Pancreas (tissue), 10 donors: ENCODE measurements around the gene TET2. TPM values are rescaled to one million over a fixed set of nuclear protein-coding genes. Genes with fewer than 3 reads are reported as not detected.

ENCODE experiments used
- ATAC-seq, 4 donors: fragments of 200-7000 bp; cut with Tn5 transposase; one replicate each; pipeline versions ENCODE4 v1.8.0 to v1.9.1; 2020; ENCODE audit warnings: mild to moderate bottlenecking in 4 of 4, moderate library complexity in 4 of 4
- DNase-seq, 6 donors: peaks; one replicate each; pipeline ENCODE4 v3.0.0-alpha.2; 2020
- FAIRE-seq: peaks from 2 replicates; lab custom pipeline; 2012; peaks lifted over from hg19 to GRCh38; lab: Jason Lieb, UNC
- H3K27ac ChIP-seq, 4 donors: fragments of 200-600 bp; sonication (generic); 1 replicate in 3 of 4; 2 replicates in 1 of 4; pipeline versions ENCODE4 v1.5.0 to v1.8.0; 2020
- H3K27me3 ChIP-seq, 4 donors: fragments of 200-600 bp; one replicate each; pipeline ENCODE4 v1.8.0; 2021
- H3K36me3 ChIP-seq, 3 donors: fragments of 200-600 bp; sonication (generic) in 1 of 3; one replicate each; pipeline versions ENCODE4 v1.5.0 to v1.8.0; 2020 to 2021
- H3K4me1 ChIP-seq, 3 donors: fragments of 200-600 bp; one replicate each; pipeline ENCODE4 v1.8.0; 2021
- H3K4me3 ChIP-seq, 4 donors: fragments of 200-600 bp; sonication (generic) in 2 of 4; one replicate each; pipeline versions ENCODE4 v1.5.0 to v1.8.0; 2020 to 2021
- H3K9me3 ChIP-seq, 4 donors: fragments of 200-600 bp; one replicate each; pipeline ENCODE4 v1.8.0; 2021
- WGBS, 2 donors: extraction: QIAGEN DNeasy Blood & Tissue Kit; methylation state at CpG; one replicate each; pipeline ENCODE4 v1.1.7; 2013; 5-methylcytosine and 5-hydroxymethylcytosine counted together
- intact Hi-C, 3 donors: fragments of 100-400 bp; cut with DNase I; formaldehyde crosslinking; loops; one replicate each; pipeline versions ENCODE4 v1.11.1 to v1.14.2; 2022
- polyA plus RNA-seq, 2 donors: library from polyadenylated mRNA; stranded (reverse); fragments of 200-250 nt; gene quantifications; one replicate each; pipeline ENCODE4 v1.2.3, GENCODE V29; 2013
- total RNA-seq, 6 donors: library from RNA; stranded (reverse); fragmentation: NEBNext Ultra II Directional in 4 of 6; extraction: Animal tissue kit (Norgen Biotek cat#: 25700) in 4 of 6; gene quantifications; one replicate each; pipeline versions ENCODE4 v1.2.1 to v1.2.4, GENCODE V29; 2021 to 2023
- TF ChIP-seq, protein P1 (sequence below), 4 donors: fragments of 200-600 bp; sonication (generic) in 3 of 4; IDR thresholded peaks; one replicate each; pipeline versions ENCODE4 v1.5.0 to v1.8.0; 2021; ENCODE audit warnings: antibody characterized with exemption in 4 of 4
- donor health status: healthy with polysubstance abuse.
- donor health status: DM: no; HTN: no; CAD: no; lungs with moderate emphysema.
- donor health status: DM: no; HTN: no; CAD: no.
- donor health status: control.
- donor health status: control.
- donor health status: Bipolar disorder and iron deficiency.
- donor health status: DM: yes; HTN: yes; CAD: no.
- donor health status: DM: no; HTN: no; CAD: no.
- donor health status: DM: no; HTN: no; CAD: no.
- donor health status: DM: yes; HTN: yes; CAD: no.

Gene TET2
- total RNA-seq, result 10 to 100 TPM in 2 of 6 donors, 1 to 10 TPM in 4; 6.6 to 16.5 (median 8.6) TPM
- 1 to 10 TPM; 2.5 to 3.3 TPM for polyA plus RNA-seq

GRCh38 chr4:105146276-105147015, at the start of gene TET2:
TET2 (plus strand) TSS chr4:105146876; CDS start chr4:105233943, 87,067 bp downstream.
- H3K4me3 ChIP-seq, result peak within 1 kb of the TSS; percentile 58 to 74 (median 70)
- intact Hi-C loops, result loop anchor here in 1 of 3 donors (10.0 kb wide), 1 partner anchor 318 kb away; no protein-coding TSS in a partner anchor

GRCh38 chr4:105102016-105102415, 44.7 kb upstream of the TET2 start:
- H3K27me3 ChIP-seq, result no peaks in the 10 kb centered on the region
- DNase-seq, result no peak
- no peak overlapping the region for H3K4me3 ChIP-seq
- H3K27ac ChIP-seq, result no peak overlapping the region
- no peak for ATAC-seq
- no peaks in the 10 kb centered on the region for H3K4me1 ChIP-seq
- intact Hi-C loops, result no loop called here
- no peaks in the 10 kb centered on the region for H3K9me3 ChIP-seq
- FAIRE-seq, result peak; percentile 59
- no peaks in the 10 kb centered on the region for H3K36me3 ChIP-seq
- TF ChIP-seq, protein P1, sequence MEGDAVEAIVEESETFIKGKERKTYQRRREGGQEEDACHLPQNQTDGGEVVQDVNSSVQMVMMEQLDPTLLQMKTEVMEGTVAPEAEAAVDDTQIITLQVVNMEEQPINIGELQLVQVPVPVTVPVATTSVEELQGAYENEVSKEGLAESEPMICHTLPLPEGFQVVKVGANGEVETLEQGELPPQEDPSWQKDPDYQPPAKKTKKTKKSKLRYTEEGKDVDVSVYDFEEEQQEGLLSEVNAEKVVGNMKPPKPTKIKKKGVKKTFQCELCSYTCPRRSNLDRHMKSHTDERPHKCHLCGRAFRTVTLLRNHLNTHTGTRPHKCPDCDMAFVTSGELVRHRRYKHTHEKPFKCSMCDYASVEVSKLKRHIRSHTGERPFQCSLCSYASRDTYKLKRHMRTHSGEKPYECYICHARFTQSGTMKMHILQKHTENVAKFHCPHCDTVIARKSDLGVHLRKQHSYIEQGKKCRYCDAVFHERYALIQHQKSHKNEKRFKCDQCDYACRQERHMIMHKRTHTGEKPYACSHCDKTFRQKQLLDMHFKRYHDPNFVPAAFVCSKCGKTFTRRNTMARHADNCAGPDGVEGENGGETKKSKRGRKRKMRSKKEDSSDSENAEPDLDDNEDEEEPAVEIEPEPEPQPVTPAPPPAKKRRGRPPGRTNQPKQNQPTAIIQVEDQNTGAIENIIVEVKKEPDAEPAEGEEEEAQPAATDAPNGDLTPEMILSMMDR (IDR thresholded peaks at IDR 0.05), result no peak

More at GRCh38 chr4:105146276-105147015, at the start of gene TET2:
- 0% methylated on average over 50 to 77 of the region's 77 CpGs for WGBS, 2 donors
- Histone ChIP-seq H3K27me3 (no peaks in the 10 kb centered on the region), H3K27ac (peak within 1 kb of the TSS; percentile 58 to 89 (median 74)), H3K9me3 (no peaks in the 10 kb centered on the region), H3K4me1 (peaks cover 11 to 21% (median 18%) of the 10 kb centered on the region in 3 donors), H3K36me3 (no peaks in the 10 kb centered on the region)
- peak; percentile 64 to 87 (median 76) for DNase-seq
- ATAC-seq, result peak; percentile 78 to 85 (median 82)
- TF ChIP-seq, protein P1 (IDR thresholded peaks at IDR 0.05), result no peak
- FAIRE-seq, result no peak

GRCh38 chr4:105106426-105106825, 40.2 kb upstream of the TET2 start:
- ATAC-seq (no peak), DNase-seq (no peak), FAIRE-seq (no peak)
- intact Hi-C loops, result no loop called here
- TF ChIP-seq, protein P1 (IDR thresholded peaks at IDR 0.05), result no peak
- no peaks in the 10 kb centered on the region for H3K9me3 ChIP-seq
- H3K36me3 ChIP-seq, result no peaks in the 10 kb centered on the region
- H3K4me3 ChIP-seq, result no peak overlapping the region
- H3K4me1 ChIP-seq, result no peaks in the 10 kb centered on the region
- H3K27ac ChIP-seq, result no peak overlapping the region
- no peaks in the 10 kb centered on the region for H3K27me3 ChIP-seq

GRCh38 chr4:105107095-105107856, 39.4 kb upstream of the TET2 start:
- Histone ChIP-seq H3K36me3 (no peaks in the 10 kb centered on the region), H3K4me1 (no peaks in the 10 kb centered on the region), H3K27ac (no peak overlapping the region), H3K27me3 (no peaks in the 10 kb centered on the region), H3K4me3 (no peak overlapping the region), H3K9me3 (no peaks in the 10 kb centered on the region)
- FAIRE-seq (no peak), DNase-seq (no peak), ATAC-seq (peak in 2 of 4 donors; percentile 57 to 59)
- intact Hi-C loops, result no loop called here
- TF ChIP-seq, protein P1 (IDR thresholded peaks at IDR 0.05), result no peak
- WGBS, 2 donors, result 45% methylated on average over 5 of the region's 5 CpGs
